ENCODE measurements around the gene NPY4R.
"Not testable (repeated sequence)": the region's sequence is repeated elsewhere in the genome, so short reads cannot be mapped to it uniquely, and the experiment has no call there.

DNA sequence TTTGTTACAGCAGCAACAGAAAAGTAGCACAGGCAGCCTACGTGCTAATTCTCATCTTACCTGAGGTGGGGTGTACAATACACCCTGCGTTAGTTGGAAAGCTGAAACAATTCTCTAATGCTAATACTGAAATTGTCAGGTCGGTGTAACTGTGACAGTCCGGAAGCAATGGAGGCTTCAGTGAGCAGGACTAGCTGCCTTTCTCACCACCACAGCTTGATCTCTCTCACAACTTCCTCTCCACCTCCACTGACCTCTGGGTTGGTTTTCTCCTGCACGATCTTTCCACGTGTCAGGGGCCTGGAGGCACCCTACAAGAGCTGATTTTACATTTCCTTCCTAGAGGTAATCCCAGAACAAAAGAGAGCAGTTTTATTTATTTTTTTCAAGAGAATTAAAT is 50.5 kb downstream of the NPY4R start:
- TF ChIP-seq EZH2 (optimal IDR thresholded peaks at IDR 0.05; ENCODE audit: low read depth, low read length); CTCF (IDR thresholded peaks at IDR 0.05; ENCODE audit: low read length): not testable (repeated sequence)
